Panc1 (cell line): ENCODE data around the gene CBX3.

Experiments used
- CTCF ChIP-seq: fragments of 450-650 bp; IDR thresholded peaks from 2 replicates; pipeline ENCODE4 v1.5.1; 2017; ENCODE audit warnings: mild to moderate bottlenecking
- POLR2AphosphoS5 ChIP-seq: IDR thresholded peaks from 2 replicates; pipeline ENCODE4 v1.6.1; 2012; ENCODE audit warnings: mild to moderate bottlenecking, low read depth, low read length, moderate library complexity
- TCF7L2 ChIP-seq: IDR thresholded peaks from 2 replicates; pipeline ENCODE4 v1.6.1; 2011; ENCODE audit warnings: mild to moderate bottlenecking, low read depth, low read length, inconsistent platforms
- TF ChIP-seq, protein P1 (sequence below), 2 experiments: IDR thresholded peaks; 2 replicates each; pipeline ENCODE4 v1.6.1; 2011 to 2012; ENCODE audit warnings: low read depth in 2 of 2, control low read depth in 1 of 2, low read length in 1 of 2, mild to moderate bottlenecking in 1 of 2, moderate library complexity in 1 of 2; ENCODE audit not compliant: insufficient read depth in 1 of 2

GRCh38 chr7:26212921-26213718 lies 11.6 kb downstream of the CBX3 start:
- TF ChIP-seq CTCF (no peak), POLR2AphosphoS5 (peak; percentile 43; the same call in 1 of the 2 replicates), TCF7L2 (no peak)
- TF ChIP-seq, protein P1, sequence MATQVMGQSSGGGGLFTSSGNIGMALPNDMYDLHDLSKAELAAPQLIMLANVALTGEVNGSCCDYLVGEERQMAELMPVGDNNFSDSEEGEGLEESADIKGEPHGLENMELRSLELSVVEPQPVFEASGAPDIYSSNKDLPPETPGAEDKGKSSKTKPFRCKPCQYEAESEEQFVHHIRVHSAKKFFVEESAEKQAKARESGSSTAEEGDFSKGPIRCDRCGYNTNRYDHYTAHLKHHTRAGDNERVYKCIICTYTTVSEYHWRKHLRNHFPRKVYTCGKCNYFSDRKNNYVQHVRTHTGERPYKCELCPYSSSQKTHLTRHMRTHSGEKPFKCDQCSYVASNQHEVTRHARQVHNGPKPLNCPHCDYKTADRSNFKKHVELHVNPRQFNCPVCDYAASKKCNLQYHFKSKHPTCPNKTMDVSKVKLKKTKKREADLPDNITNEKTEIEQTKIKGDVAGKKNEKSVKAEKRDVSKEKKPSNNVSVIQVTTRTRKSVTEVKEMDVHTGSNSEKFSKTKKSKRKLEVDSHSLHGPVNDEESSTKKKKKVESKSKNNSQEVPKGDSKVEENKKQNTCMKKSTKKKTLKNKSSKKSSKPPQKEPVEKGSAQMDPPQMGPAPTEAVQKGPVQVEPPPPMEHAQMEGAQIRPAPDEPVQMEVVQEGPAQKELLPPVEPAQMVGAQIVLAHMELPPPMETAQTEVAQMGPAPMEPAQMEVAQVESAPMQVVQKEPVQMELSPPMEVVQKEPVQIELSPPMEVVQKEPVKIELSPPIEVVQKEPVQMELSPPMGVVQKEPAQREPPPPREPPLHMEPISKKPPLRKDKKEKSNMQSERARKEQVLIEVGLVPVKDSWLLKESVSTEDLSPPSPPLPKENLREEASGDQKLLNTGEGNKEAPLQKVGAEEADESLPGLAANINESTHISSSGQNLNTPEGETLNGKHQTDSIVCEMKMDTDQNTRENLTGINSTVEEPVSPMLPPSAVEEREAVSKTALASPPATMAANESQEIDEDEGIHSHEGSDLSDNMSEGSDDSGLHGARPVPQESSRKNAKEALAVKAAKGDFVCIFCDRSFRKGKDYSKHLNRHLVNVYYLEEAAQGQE (IDR thresholded peaks at IDR 0.05; ENCODE audit: insufficient read depth in 1 of 2, low read depth in 2 of 2, low read length in 1 of 2) = no peak
